ENCODE results near the gene DIRAS1.
"Not testable (repeated sequence)": the region's sequence is repeated elsewhere in the genome, so short reads cannot be mapped to it uniquely, and the experiment has no call there.

The DIRAS1 gene

DNA sequence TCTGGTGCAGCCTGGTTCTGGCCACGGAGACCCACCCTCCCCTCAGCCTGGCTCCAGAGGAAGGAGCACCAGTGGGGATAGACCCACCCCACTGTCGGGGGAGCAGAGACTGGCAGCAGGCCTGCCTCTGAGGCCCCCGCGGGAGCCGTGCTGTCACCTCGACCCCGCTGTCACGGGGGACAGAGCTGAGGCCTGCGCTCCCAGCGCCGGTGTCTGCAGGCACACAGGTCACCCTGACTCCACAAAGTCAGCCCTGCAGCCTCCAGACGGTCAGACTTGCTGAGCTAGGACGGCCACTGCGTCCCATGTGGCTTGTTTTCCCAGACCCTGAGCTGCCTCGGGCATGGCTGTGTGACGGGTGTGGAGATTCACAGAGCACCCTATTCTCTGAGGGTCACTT is 51.0 kb downstream of the DIRAS1 start:
- TF ChIP-seq CTCF (IDR thresholded peaks at IDR 0.05; ENCODE audit: unreplicated experiment in 3 of 3): no peak
- H3K36me3 Mint-ChIP-seq (ENCODE audit: low read depth): no peaks in the 10 kb centered on the region

GRCh38 chr19:2668175-2668763 is 52.9 kb downstream of the DIRAS1 start:
- Mint-ChIP-seq H3K36me3 (ENCODE audit: low read depth) (no peaks in the 10 kb centered on the region), H3K9me3 (no peaks in the 10 kb centered on the region), H3K4me3 (no peak overlapping the region), H3K4me1 (no peaks in the 10 kb centered on the region), H3K27ac (no peak overlapping the region), H3K27me3 (ENCODE audit: low read depth) (peaks cover 7% of the 10 kb centered on the region)
- no peak for TF ChIP-seq CTCF (IDR thresholded peaks at IDR 0.05; ENCODE audit: unreplicated experiment in 3 of 3)

More for the DNA sequence above, 51.0 kb downstream of the DIRAS1 start:
- no peaks in the 10 kb centered on the region for H3K4me1 Mint-ChIP-seq
- no peak overlapping the region for H3K4me3 Mint-ChIP-seq
- no peak overlapping the region for H3K27ac Mint-ChIP-seq
- no peaks in the 10 kb centered on the region for H3K9me3 Mint-ChIP-seq
- H3K27me3 Mint-ChIP-seq (ENCODE audit: low read depth): peaks cover 13% of the 10 kb centered on the region

DNA sequence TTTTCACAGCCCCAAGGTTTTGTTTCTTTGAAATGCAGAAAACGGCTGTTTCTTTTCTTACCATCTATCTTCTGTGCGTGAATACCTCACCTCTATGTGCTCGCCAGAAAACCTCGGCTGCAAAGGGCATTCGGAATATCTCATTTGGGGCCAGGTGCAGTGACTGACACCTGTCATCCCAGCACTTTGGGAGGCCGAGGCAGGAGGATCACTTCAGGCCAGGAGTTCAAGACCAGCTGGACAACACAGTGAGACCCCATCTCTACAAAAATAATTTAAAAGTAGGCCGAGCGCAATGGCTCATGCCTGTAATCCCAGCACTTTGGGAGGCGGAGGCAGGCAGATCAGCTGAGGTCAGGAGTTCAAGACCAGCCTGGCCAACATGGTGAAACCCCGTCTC is 53.8 kb downstream of the DIRAS1 start:
- H3K4me3 Mint-ChIP-seq; H3K27ac Mint-ChIP-seq; H3K4me1 Mint-ChIP-seq; H3K36me3 Mint-ChIP-seq (ENCODE audit: low read depth); H3K9me3 Mint-ChIP-seq; H3K27me3 Mint-ChIP-seq (ENCODE audit: low read depth): not testable (repeated sequence)

- Mint-ChIP-seq H3K4me1 (no peaks in the 10 kb centered on the region), H3K9me3 (no peaks in the 10 kb centered on the region), H3K27ac (no peak overlapping the region), H3K36me3 (ENCODE audit: low read depth) (no peaks in the 10 kb centered on the region), H3K4me3 (no peak overlapping the region), H3K27me3 (ENCODE audit: low read depth) (peaks cover 7% of the 10 kb centered on the region)
- no peak for TF ChIP-seq CTCF (IDR thresholded peaks at IDR 0.05; ENCODE audit: unreplicated experiment in 3 of 3)
Measured at GRCh38 chr19:2666344-2666994, 54.7 kb downstream of the DIRAS1 start.

- Mint-ChIP-seq H3K4me3 (no peak overlapping the region), H3K4me1 (no peaks in the 10 kb centered on the region), H3K27me3 (ENCODE audit: low read depth) (peaks cover 7% of the 10 kb centered on the region), H3K9me3 (no peaks in the 10 kb centered on the region), H3K27ac (no peak overlapping the region), H3K36me3 (ENCODE audit: low read depth) (no peaks in the 10 kb centered on the region)
- no peak for TF ChIP-seq CTCF (IDR thresholded peaks at IDR 0.05; ENCODE audit: unreplicated experiment in 3 of 3)
Measured at GRCh38 chr19:2665103-2665502, 56.1 kb downstream of the DIRAS1 start.

All from nephron (organoid).